Measurements from ENCODE around the gene ELOVL3.

GRCh38 chr10:102229810-102230263, 3.7 kb downstream of the ELOVL3 start:
- TF ChIP-seq TAF1 (IDR thresholded peaks at IDR 0.05; ENCODE audit: borderline replicate concordance, low read depth, low read length) (no peak), POLR2AphosphoS5 (IDR thresholded peaks at IDR 0.05; ENCODE audit: low read depth, low read length) (no peak)

All from GM12892 (cell line).